ENCODE measurements around the gene TMEM231. TPM values are rescaled to one million over a fixed set of nuclear protein-coding genes. Genes with fewer than 3 reads are reported as not detected.
"Not testable (repeated sequence)": the region's sequence is repeated elsewhere in the genome, so short reads cannot be mapped to it uniquely, and the experiment has no call there.

The TMEM231 gene
- polyA plus RNA-seq, 3 donors: 18.3 to 24.9 (median 19.2) TPM

GRCh38 chr16:75575958-75576357, 19.9 kb upstream of the TMEM231 start:
- no peak for DNase-seq (ENCODE audit: extremely low read depth in 1 of 11, low read depth in 9 of 11, low spot score in 4 of 11)

GRCh38 chr16:75573955-75574354, 17.9 kb upstream of the TMEM231 start:
- DNase-seq (ENCODE audit: extremely low read depth in 1 of 11, low read depth in 9 of 11, low spot score in 4 of 11): no peak

- no peak for DNase-seq (ENCODE audit: extremely low read depth in 1 of 11, low read depth in 9 of 11, low spot score in 4 of 11)
These were observed 17.0 kb upstream of the TMEM231 start for GRCh38 chr16:75572864-75573542.

GRCh38 chr16:75570396-75571065, 14.5 kb upstream of the TMEM231 start:
- no peak for DNase-seq (ENCODE audit: extremely low read depth in 1 of 11, low read depth in 9 of 11, low spot score in 4 of 11)

- DNase-seq (ENCODE audit: extremely low read depth in 1 of 11, low read depth in 9 of 11, low spot score in 4 of 11): no peak
These were observed 11.9 kb upstream of the TMEM231 start for GRCh38 chr16:75567911-75568310.

GRCh38 chr16:75566758-75567255, 10.8 kb upstream of the TMEM231 start:
- no peak for DNase-seq (ENCODE audit: extremely low read depth in 1 of 11, low read depth in 9 of 11, low spot score in 4 of 11)

- DNase-seq (ENCODE audit: extremely low read depth in 1 of 11, low read depth in 9 of 11, low spot score in 4 of 11): peak; percentile 57 to 89 (median 83)
These were observed 10.1 kb upstream of the TMEM231 start, which contains the start of gene GABARAPL2 for GRCh38 chr16:75566040-75566757. Gene GABARAPL2 (plus strand): TSS chr16:75566379. CDS start chr16:75566487, 108 bp downstream.

GRCh38 chr16:75565640-75566039, 9.6 kb upstream of the TMEM231 start:
- no peak for DNase-seq (ENCODE audit: extremely low read depth in 1 of 11, low read depth in 9 of 11, low spot score in 4 of 11)

- DNase-seq (ENCODE audit: extremely low read depth in 1 of 11, low read depth in 9 of 11, low spot score in 4 of 11): no peak
These were observed 3.7 kb upstream of the TMEM231 start for GRCh38 chr16:75559564-75560372.

GRCh38 chr16:75558846-75559401, 2.9 kb upstream of the TMEM231 start:
- DNase-seq (ENCODE audit: extremely low read depth in 1 of 11, low read depth in 9 of 11, low spot score in 4 of 11): no peak

- no peak for DNase-seq (ENCODE audit: extremely low read depth in 1 of 11, low read depth in 9 of 11, low spot score in 4 of 11)
These were observed 439 bp upstream of the TMEM231 start for GRCh38 chr16:75556431-75556950.

- DNase-seq (ENCODE audit: extremely low read depth in 1 of 11, low read depth in 9 of 11, low spot score in 4 of 11): peak; percentile 69 to 91 (median 84)
These were observed 792 bp downstream of the TMEM231 start for GRCh38 chr16:75555213-75555706.

GRCh38 chr16:75552951-75553350, 3.1 kb downstream of the TMEM231 start:
- no peak for DNase-seq (ENCODE audit: extremely low read depth in 1 of 11, low read depth in 9 of 11, low spot score in 4 of 11)

- DNase-seq (ENCODE audit: extremely low read depth in 1 of 11, low read depth in 9 of 11, low spot score in 4 of 11): no peak
These were observed 5.8 kb downstream of the TMEM231 start for GRCh38 chr16:75550211-75550662.

- DNase-seq (ENCODE audit: extremely low read depth in 1 of 11, low read depth in 9 of 11, low spot score in 4 of 11): not testable (repeated sequence)
These were observed 7.6 kb downstream of the TMEM231 start for GRCh38 chr16:75548456-75548855.

- no peak for DNase-seq (ENCODE audit: extremely low read depth in 1 of 11, low read depth in 9 of 11, low spot score in 4 of 11)
These were observed 9.8 kb downstream of the TMEM231 start for GRCh38 chr16:75546293-75546692.

- DNase-seq (ENCODE audit: extremely low read depth in 1 of 11, low read depth in 9 of 11, low spot score in 4 of 11): not testable (repeated sequence)
These were observed 10.2 kb downstream of the TMEM231 start for GRCh38 chr16:75545879-75546278.

GRCh38 chr16:75542462-75542861, 13.6 kb downstream of the TMEM231 start:
- not testable (repeated sequence) for DNase-seq (ENCODE audit: extremely low read depth in 1 of 11, low read depth in 9 of 11, low spot score in 4 of 11)
